Hematopoietic multipotent progenitor cell treated with erythropoietin and hydrocortisone succinate and interleukin-3 and kit ligand, for 8 days (in vitro differentiated cells): ENCODE results near the gene CYP2A6.
A peak's percentile ranks its signal among the peaks of the same experiment; 100 is the strongest.
"Not testable (repeated sequence)": the region's sequence is repeated elsewhere in the genome, so short reads cannot be mapped to it uniquely, and the experiment has no call there.

Experiments used
- DNase-seq: peaks from one replicate; pipeline ENCODE4 v3.0.0-alpha.2; 2015

CYP2A6 gene

GRCh38 chr19:40818480-40819399 is 31.5 kb downstream of the CYP2A6 start:
- peak; percentile 71 for DNase-seq

- no peak for DNase-seq
Observed at GRCh38 chr19:40815223-40815622, 35.0 kb downstream of the CYP2A6 start.

DNA sequence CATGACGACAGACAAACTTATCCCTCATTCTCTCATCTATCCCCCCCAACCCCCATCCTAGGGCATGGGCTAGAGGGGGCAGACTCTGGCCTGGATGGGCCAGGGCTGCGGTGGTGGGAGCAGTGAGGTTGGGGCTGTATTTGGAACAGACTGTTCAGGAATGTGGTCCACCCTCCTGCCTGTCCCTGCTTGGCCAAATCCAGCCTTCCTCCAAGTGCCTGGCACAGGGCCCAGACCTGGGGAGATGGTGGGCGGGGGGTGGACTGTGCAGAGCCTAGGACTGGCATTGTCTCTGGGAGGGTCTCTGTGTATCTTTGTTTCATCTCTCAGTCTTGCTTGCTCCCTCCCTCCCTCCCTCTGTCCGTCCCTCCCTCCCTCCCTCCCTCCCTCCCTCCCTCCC is 37.1 kb downstream of the CYP2A6 start:
- DNase-seq: no peak

GRCh38 chr19:40812571-40812970 is 37.7 kb downstream of the CYP2A6 start:
- DNase-seq: not testable (repeated sequence)

DNA sequence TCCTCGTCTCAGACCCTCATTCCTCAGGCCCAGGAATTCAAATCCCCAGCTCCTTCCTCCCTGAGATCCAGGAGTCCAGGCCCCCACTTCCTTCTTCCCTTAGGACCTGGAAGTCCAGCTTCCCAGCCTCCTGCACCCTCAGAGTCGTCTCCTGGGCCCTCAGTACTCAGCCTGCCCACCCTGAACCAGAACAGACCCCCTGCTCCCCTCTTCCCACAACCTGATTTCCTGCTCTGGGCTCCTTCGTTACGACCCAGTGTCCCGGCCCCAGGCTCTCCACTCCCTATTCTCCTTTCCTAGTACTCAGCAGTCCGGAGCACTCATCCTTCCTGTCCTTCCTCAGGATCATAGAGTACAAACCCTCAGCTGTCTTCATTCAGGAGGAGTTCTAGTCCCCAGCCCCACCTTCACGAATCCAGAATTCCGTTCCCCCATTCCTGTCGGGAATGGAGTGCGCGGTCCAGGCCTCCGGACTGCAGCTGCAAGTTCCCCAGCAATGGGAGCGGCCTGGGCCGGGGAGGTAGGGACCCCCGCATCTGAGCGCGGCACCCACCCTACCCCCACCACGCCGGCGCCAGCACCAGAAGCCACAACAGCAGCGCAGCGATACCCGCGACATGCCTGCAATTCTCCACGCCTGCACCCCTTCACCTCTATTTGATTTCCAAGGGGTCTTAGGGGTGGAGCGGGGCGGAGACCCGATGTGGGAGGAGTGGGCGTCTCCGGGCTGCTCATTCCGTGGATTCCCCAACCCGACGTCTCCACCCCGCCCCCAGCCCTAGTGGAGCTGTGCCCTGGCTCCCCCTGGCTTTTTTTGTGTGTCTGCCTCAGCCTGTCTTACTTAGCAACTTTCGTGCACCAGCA is 38.5 kb downstream of the CYP2A6 start:
- no peak for DNase-seq

- peak; percentile 79 for DNase-seq
Observed at GRCh38 chr19:40810649-40811408, 39.4 kb downstream of the CYP2A6 start.

GRCh38 chr19:40810160-40810559 is 40.1 kb downstream of the CYP2A6 start:
- DNase-seq: no peak

DNA sequence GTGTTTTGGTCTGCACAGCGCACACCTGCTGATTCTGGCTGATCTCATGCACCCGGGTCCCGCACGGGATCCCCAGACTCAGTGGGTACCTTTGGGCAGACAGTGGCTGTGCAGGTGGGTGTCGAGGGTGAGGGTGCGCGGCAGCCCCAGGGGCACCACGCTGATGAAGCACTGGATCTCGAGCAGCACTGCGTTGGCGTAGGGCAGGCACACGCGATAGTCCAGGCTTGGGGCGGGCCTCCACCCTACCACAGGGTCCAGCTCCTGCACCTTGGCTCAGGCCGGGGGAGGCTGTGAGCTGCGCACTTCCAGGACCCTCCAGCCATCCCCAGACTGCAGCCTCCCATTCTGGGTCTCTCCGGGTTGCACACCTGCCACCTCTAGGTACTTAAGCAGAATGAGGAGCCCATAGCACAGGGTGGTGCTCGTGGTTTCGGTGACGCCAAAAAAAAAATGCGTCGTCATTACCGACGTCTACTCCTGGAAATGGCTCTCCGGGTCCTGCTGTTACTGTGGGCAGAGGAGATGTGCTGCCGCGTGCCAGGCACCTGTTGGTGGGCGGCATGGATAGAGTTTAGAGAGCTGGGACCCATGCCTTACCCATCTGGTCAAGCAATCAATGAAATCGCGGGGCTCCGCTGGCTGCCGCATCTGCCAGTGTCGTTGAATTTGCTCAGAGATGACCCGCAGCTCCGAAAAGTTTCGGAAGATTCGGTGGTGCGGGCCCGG is 40.7 kb downstream of the CYP2A6 start:
- no peak for DNase-seq

DNA sequence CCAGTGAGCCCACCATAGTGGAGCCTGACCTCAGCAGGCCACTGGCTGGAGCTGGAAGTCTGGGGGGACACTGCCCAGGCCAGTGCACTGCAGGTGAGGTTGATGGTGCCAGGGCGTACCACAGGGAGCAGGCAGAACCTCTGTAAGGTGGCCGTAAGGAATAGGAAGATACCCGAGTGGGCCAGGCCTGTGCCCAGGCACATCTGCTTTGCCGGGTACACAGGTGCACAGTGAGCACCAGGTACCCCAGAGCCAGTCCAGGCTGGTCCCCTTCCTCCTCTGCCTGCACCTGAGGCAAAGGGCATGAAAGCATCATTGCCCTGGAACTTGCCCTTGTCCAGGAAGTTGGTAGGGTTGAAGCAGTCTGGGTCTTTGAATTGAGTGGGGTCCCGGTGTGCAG is 41.8 kb downstream of the CYP2A6 start:
- no peak for DNase-seq

GRCh38 chr19:40808021-40808325 is 42.3 kb downstream of the CYP2A6 start:
- no peak for DNase-seq

DNA sequence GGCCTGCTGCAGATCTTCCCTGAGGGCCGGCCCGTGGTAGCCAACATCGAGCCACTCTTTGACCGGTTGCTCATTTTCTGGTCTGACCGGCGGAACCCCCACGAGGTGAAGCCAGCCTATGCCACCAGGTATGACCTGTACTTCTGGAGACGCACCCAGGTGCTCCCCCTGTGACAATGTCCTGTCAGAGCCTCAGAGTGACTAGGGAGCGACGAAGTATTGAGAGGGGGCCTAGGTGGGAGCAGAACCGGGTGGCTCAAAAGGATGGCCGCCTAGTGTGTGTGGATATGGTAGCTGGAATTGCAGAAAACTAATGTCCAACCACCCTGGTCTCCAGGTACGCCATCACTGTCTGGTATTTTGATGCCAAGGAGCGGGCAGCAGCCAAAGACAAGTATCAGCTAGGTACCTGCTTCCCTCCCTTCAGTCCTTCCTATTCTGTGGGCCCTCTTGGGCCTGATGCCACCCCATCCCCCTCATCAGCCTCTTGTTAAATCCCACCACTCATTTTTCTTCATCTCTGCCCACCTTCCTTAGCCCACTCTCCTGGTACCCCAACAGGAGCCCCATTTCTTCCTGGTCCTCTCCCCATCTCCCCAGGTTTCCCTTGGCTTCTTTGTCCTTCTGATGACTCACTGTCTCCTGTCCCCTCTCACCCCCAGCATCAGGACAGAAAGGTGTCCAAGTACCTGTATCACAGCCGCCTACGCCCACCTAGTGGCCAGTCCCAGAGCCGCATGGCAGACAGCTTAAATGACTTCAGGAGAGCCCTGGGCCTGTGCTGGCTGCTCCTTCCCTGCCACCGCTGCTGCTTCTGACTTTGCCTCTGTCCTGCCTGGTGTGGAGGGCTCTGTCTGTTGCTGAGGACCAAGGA is 42.9 kb downstream of the CYP2A6 start:
- DNase-seq: no peak

DNA sequence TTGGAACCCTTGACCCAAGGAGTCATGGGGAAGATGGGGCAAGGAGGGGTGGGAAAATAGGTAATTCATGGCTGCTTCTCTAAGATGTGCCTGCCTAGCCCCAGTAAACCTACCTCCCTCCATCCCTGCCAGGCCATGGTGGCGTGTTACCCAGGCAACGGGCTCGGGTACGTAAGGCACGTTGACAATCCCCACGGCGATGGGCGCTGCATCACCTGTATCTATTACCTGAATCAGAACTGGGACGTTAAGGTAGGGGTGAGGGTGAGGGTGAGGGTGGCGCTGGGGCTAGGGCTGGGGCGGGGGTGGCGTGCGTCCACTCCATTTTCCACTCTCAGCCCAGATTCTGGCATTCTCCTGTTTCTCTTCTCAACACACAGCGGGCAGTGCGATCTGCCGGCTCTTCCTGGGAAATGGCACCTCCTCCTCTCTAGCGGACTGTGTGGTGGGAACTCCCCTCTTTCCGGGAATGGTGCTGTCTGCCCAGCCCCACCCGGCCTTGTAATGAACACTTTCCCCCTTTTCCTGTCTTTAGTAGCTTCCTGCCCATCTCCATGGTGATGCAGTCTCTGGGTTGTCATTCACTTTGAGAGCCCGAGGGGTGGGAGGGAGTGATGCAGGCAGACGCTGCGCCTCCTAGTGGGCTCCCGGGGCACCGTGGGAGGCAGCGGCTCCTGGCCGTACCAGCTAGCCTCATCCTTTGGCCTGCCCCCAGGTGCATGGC is 43.7 kb downstream of the CYP2A6 start:
- DNase-seq: peak; percentile 74

- peak; percentile 35 for DNase-seq
Observed at GRCh38 chr19:40805258-40805868, 44.9 kb downstream of the CYP2A6 start.

- DNase-seq: no peak
Observed at GRCh38 chr19:40804783-40805242, 45.4 kb downstream of the CYP2A6 start.

- peak; percentile 64 for DNase-seq
Observed at GRCh38 chr19:40803857-40804782, 46.1 kb downstream of the CYP2A6 start.

GRCh38 chr19:40803170-40803856 is 46.9 kb downstream of the CYP2A6 start:
- DNase-seq: no peak

DNA sequence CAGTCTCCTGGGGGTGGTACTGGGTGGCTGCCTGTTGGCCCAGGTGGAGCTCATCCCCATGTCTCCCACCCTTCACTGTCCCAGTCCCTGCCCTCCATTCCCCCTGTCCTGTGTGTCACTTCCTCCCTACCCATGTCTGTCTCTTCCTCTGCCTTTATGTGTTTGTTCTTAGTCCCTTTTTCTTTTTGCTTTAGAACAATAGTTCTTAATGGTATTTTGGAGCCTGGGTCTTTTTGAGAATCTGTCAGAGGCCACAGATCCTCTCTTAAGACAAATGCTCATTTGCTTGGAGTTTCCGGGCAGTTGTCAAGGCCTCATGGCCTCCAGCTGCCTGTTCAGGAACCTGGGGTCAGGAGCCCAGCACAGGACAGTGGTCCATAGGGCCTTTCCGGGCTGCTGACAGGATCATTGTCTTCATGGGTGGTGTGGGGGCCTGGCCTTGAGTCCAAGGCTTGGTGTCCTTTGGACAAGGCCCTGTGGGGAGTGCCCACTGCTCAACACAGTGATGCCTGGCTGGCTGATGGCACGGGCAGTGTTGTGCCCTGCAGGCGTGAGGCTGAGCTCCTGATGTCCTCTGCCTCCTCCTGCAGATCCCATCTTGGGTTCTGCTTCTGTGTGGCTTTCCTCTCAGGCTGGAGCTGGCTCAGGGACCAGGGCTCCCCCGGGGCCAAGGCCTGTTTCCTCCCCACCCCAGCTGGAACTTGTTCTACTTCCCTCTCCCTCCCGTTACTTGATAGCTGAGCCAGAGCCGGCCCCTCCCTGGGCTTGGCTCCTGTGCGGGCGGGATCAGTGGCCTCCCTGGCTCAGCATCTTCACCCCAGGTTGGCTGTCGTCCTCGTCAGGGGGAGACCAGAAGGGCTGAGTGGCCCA is 47.7 kb downstream of the CYP2A6 start:
- peak; percentile 58 for DNase-seq
